ENCODE data around the gene TCAF1.

Gene TCAF1

DNA sequence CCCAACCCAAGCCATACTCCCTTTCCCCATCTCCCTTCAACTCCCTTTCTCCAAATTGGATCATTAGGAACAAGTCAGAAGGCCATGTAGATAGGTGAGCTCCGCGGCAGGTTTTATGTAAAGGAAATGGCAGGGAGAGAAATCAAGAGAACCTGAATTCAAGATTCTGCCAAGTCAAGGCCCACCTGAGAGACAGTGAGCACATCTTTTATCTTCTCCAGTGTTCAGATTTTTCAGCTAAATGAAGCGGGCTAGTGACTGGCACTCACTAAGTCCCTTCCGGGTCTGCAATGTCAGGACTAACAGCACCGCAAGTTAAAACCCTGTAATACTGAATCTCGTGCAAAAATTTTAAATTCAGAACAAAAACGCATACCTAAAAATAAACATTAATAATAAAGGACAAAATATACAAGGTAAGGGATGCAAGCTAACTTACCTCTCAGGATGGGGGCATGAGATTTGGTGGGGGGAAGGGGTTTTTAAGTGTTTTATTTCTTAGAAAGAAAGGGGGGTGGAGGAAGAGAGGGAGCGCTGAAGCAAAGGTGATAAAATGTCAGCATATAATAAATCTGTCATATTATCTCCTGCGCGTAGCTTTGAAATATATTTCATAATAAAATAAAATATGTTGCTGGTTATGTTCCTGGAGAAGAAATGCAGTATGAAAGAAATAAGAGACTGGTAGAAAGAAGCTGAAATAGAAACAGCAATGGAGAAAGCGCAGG is 17.6 kb downstream of the TCAF1 start:
- Histone ChIP-seq H3K4me1 (ENCODE audit: insufficient read depth, low read length, poor library complexity, severe bottlenecking) (peaks cover 8% of the 10 kb centered on the region), H3K4me3 (ENCODE audit: low read length, poor library complexity, severe bottlenecking) (peak overlapping the region; percentile 81), H3K27me3 (ENCODE audit: insufficient read depth, low read length, poor library complexity, severe bottlenecking) (no peaks in the 10 kb centered on the region), H3K9ac (ENCODE audit: low read depth, low read length, poor library complexity, severe bottlenecking) (peak overlapping the region; percentile 78), H4K20me1 (ENCODE audit: insufficient read depth, low read length, poor library complexity, severe bottlenecking) (no peaks in the 10 kb centered on the region), H3F3A (ENCODE audit: low read depth) (no peaks in the 10 kb centered on the region), H3K36me3 (ENCODE audit: insufficient read depth, low read length) (no peaks in the 10 kb centered on the region), H3K9me2 (replicated peaks; ENCODE audit: low read depth, low read length) (no peaks in the 10 kb centered on the region), H3K4me2 (ENCODE audit: low read depth, low read length, poor library complexity, severe bottlenecking) (peak overlapping the region; percentile 73), H2AFZ (ENCODE audit: low read length) (no peak overlapping the region; the same call in 1 of the 2 replicates), H3K79me2 (ENCODE audit: insufficient read depth, low read length) (peaks cover 5% of the 10 kb centered on the region; the same call in 1 of the 2 replicates), H3K9me3 (ENCODE audit: insufficient read depth, low read depth, low read length) (peaks cover 6% of the 10 kb centered on the region; the same call in 1 of the 2 replicates)
- TF ChIP-seq CTCF (conservative IDR thresholded peaks at IDR 0.05; ENCODE audit: low read length) = no peak
- no peak for TF ChIP-seq EZH2phosphoT487 (IDR thresholded peaks at IDR 0.05; ENCODE audit: borderline replicate concordance)

DNA sequence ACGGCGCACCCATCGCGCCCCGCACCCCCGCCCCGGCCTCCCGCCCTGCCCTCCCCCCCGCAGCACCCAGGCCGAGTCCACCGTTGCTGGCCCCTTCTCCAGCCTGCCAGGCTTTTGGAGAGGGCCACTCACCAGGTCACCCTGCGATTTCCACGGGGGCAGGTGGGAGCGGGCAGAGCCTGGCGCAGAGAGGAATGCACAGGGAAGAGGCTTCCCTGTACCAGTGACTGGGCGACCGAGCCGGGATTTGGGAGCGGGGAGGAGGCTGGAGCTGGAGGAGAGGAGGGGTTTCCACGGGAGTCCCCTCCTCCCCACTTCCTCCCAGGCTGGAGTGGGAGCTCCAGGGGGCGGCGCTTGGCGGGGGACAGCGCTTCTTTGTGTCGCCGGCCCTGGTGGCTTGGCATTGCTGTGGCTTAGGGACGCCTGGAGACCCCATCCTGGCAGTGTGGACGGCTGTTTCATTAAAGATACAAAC is 19.3 kb downstream of the TCAF1 start:
- Histone ChIP-seq H2AFZ (ENCODE audit: low read length) (no peak overlapping the region), H3K4me1 (ENCODE audit: insufficient read depth, low read length, poor library complexity, severe bottlenecking) (peaks cover 8% of the 10 kb centered on the region), H3K27me3 (ENCODE audit: insufficient read depth, low read length, poor library complexity, severe bottlenecking) (no peaks in the 10 kb centered on the region), H3K9me3 (ENCODE audit: insufficient read depth, low read depth, low read length) (no peaks in the 10 kb centered on the region), H4K20me1 (ENCODE audit: insufficient read depth, low read length, poor library complexity, severe bottlenecking) (no peaks in the 10 kb centered on the region), H3K79me2 (ENCODE audit: insufficient read depth, low read length) (no peaks in the 10 kb centered on the region), H3K4me3 (ENCODE audit: low read length, poor library complexity, severe bottlenecking) (no peak overlapping the region), H3K9me2 (replicated peaks; ENCODE audit: low read depth, low read length) (no peaks in the 10 kb centered on the region), H3F3A (ENCODE audit: low read depth) (no peaks in the 10 kb centered on the region), H3K4me2 (ENCODE audit: low read depth, low read length, poor library complexity, severe bottlenecking) (no peak overlapping the region), H3K9ac (ENCODE audit: low read depth, low read length, poor library complexity, severe bottlenecking) (no peak overlapping the region), H3K36me3 (ENCODE audit: insufficient read depth, low read length) (no peaks in the 10 kb centered on the region)
- TF ChIP-seq CTCF (conservative IDR thresholded peaks at IDR 0.05; ENCODE audit: low read length) = no peak
- no peak for TF ChIP-seq EZH2phosphoT487 (IDR thresholded peaks at IDR 0.05; ENCODE audit: borderline replicate concordance)

- no peaks in the 10 kb centered on the region for H3K27me3 ChIP-seq (ENCODE audit: insufficient read depth, low read length, poor library complexity, severe bottlenecking)
- H4K20me1 ChIP-seq (ENCODE audit: insufficient read depth, low read length, poor library complexity, severe bottlenecking) = no peaks in the 10 kb centered on the region
- H3K9ac ChIP-seq (ENCODE audit: low read depth, low read length, poor library complexity, severe bottlenecking) = no peak overlapping the region
- no peaks in the 10 kb centered on the region for H3K9me2 ChIP-seq (replicated peaks; ENCODE audit: low read depth, low read length)
- no peak overlapping the region for H3K4me3 ChIP-seq (ENCODE audit: low read length, poor library complexity, severe bottlenecking)
- H2AFZ ChIP-seq (ENCODE audit: low read length) = no peak overlapping the region
- no peaks in the 10 kb centered on the region for H3K36me3 ChIP-seq (ENCODE audit: insufficient read depth, low read length)
- no peaks in the 10 kb centered on the region for H3K9me3 ChIP-seq (ENCODE audit: insufficient read depth, low read depth, low read length)
- no peaks in the 10 kb centered on the region for H3K79me2 ChIP-seq (ENCODE audit: insufficient read depth, low read length)
- H3K4me1 ChIP-seq (ENCODE audit: insufficient read depth, low read length, poor library complexity, severe bottlenecking) = peaks cover 8% of the 10 kb centered on the region
- TF ChIP-seq EZH2phosphoT487 (IDR thresholded peaks at IDR 0.05; ENCODE audit: borderline replicate concordance) (no peak), CTCF (conservative IDR thresholded peaks at IDR 0.05; ENCODE audit: low read length) (no peak)
- H3K4me2 ChIP-seq (ENCODE audit: low read depth, low read length, poor library complexity, severe bottlenecking) = no peak overlapping the region
- no peaks in the 10 kb centered on the region for H3F3A ChIP-seq (ENCODE audit: low read depth)
These were observed 19.9 kb downstream of the TCAF1 start for GRCh38 chr7:143882020-143882603.

Data from Loucy (cell line).